GM12872 (cell line): ENCODE results near the gene ALKBH5.

Experiments
- TF ChIP-seq, protein P1 (sequence below): IDR thresholded peaks from 3 replicates; pipeline ENCODE4 v1.5.1; 2011; ENCODE audit warnings: low read depth, mild to moderate bottlenecking, low read length, moderate library complexity; ENCODE audit not compliant: insufficient read depth

Gene ALKBH5

DNA sequence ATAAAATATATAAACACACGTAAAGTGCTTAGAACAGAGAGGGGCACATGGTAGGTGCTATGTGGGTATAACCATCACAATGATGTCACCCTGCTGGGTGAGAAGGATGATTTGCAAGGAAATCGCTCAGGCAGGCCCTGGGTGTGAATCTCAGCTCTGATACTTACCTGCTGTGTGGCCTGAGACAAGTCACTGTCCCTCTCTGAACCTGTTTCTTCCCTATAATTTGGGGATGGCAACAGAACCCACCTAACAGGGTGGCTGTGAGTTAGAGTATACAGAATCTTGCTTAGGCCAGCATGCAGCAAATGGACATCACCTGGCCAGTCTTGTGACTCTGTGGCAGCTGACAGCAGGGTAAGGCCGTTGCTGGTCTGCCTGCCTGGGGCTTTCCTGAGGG is 36.6 kb upstream of the ALKBH5 start:
- TF ChIP-seq, protein P1, sequence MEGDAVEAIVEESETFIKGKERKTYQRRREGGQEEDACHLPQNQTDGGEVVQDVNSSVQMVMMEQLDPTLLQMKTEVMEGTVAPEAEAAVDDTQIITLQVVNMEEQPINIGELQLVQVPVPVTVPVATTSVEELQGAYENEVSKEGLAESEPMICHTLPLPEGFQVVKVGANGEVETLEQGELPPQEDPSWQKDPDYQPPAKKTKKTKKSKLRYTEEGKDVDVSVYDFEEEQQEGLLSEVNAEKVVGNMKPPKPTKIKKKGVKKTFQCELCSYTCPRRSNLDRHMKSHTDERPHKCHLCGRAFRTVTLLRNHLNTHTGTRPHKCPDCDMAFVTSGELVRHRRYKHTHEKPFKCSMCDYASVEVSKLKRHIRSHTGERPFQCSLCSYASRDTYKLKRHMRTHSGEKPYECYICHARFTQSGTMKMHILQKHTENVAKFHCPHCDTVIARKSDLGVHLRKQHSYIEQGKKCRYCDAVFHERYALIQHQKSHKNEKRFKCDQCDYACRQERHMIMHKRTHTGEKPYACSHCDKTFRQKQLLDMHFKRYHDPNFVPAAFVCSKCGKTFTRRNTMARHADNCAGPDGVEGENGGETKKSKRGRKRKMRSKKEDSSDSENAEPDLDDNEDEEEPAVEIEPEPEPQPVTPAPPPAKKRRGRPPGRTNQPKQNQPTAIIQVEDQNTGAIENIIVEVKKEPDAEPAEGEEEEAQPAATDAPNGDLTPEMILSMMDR: no peak

DNA sequence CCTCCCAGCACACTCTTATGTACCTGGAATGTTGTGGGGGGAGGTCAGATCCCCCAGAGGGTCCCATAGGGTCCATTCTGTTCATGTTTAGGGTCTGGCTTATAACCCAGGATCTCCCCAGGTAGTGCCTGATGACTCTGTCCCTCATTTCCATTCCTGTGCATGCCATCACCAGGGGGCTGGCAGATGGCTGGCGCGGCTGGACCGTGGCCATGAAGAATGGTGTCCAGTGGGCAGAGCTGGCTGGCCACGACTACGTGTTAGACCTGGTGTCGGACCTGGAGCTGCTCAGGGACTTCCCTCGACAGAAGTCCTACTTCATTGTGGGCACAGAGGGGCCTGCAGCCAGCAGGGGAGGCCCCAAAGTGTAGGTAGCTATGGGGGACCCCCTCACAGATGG is 35.0 kb upstream of the ALKBH5 start:
- TF ChIP-seq, protein P1: no peak

DNA sequence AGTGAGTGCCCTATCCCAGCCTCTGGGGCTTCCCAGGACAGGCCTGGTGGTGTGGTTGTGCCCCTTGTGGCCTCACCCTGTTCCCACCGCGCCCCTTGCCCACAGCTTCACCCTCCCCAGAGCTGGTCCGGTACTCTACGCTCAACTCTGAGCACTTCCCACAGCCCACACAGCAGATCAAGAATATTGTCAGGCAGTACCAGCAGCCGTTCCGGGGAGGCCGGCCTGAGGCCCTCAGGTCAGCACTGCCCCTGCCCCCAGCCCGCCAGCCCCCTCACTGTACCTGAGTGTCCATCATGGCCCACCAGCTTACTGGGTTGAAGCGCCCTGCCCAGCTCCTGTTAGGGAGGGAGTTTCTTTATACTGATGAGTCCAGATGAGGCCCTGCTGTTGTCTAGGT is 32.3 kb upstream of the ALKBH5 start:
- TF ChIP-seq, protein P1: no peak

DNA sequence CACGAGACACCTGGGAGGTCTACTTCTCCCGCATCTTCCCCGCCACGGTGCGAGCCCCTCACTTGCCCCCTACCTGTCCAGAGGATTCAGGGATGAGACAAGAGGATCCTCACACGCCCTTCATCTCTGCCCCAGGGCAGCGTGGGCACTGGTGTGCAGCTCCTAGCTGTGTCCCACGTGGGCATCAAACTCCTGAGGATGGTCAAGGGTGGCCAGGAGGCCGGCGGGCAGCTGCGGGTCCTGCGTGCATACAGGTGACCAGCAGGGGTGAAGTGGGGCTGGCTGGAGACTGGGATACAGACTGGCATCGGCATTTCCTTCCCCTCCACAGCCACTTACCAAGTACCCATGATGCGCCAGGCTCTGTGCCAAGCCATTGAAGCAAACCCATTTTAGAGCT is 28.4 kb upstream of the ALKBH5 start:
- TF ChIP-seq, protein P1: no peak

DNA sequence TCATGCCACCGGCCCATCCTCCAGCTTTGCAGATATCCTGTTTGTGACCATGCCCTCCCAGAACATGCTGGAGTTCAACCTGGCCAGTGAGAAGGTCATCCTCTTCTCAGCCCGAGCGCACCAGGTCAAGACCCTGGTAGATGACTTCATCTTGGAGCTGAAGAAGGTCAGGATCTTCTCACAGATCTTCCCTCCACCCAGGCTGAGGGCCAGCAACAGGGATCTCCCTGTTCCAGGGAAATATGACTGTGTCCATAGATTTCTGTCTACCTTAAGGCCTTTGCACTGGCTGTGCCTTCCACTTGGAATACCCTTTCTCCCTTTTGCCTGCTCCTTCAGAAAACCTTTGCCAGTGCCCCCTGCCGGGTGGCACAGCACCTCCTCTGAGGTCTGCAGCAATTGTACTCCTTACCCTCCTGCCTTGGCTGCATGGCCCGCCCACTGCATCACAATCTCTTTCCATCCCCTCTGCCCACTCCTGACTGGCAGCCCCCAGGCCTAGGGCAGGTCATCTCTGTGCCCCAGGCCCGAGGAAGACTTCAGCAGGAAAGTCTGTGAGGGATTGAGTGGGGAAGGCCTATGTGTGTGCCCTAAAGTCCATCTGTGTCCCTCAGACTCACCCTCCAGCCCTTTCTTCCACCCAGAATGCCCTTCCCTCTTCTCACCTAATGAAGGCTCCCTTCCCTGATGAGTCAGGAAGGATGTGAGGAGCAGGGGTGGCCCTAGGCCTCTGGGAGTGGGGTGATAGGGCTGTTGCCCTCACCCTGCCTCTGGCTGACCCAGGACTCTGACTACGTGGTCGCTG is 27.3 kb upstream of the ALKBH5 start:
- TF ChIP-seq, protein P1: no peak

DNA sequence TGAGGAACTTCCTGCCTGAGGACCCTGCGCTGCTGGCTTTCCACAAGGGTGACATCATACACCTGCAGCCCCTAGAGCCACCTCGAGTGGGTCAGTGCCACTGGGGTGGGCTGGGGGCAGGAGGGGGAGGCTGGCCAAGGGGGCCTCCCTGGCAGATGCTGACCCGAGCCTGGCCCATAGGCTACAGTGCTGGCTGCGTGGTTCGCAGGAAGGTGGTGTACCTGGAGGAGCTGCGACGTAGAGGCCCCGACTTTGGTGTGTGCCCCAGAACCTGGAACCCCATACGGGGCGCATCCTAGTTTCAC is 26.7 kb upstream of the ALKBH5 start:
- TF ChIP-seq, protein P1: no peak

DNA sequence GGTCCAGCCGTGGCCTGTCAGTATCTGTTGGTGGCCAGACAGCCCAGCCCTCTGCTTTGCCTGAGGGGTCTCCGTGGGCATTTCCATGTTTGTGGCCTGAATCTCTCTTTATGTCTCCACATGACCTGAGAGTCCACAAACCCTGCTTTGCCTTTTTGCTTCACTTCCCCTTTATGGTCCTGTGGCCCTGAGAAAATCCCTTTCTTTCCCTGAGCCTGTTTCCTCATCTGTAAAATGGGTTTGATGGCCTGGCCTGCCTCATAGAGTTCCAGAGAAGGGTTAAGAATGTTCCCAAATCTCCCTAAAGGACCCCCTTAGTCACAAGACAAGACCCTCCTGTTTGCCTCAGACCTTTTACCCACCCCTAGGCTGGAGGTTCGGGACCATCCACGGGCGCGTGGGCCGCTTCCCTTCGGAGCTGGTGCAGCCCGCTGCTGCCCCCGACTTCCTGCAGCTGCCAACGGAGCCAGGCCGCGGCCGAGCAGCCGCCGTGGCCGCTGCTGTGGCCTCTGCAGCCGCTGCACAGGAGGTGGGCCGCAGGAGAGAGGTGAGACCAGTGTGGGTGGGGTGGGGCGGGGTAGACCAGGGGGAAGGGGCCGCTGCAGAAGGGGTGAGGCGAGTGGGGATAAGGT is 26.2 kb upstream of the ALKBH5 start:
- TF ChIP-seq, protein P1: no peak
